Right hindlimb (tissue), 1 donor: ENCODE results near the gene MAN2B1.
A peak's percentile ranks its signal among the peaks of the same experiment; 100 is the strongest.
"Not testable (repeated sequence)": the region's sequence is repeated elsewhere in the genome, so short reads cannot be mapped to it uniquely, and the experiment has no call there.

Experiments
- DNase-seq: peaks from one replicate; pipeline ENCODE4 v3.0.0-alpha.2; 2018

MAN2B1 gene

DNA sequence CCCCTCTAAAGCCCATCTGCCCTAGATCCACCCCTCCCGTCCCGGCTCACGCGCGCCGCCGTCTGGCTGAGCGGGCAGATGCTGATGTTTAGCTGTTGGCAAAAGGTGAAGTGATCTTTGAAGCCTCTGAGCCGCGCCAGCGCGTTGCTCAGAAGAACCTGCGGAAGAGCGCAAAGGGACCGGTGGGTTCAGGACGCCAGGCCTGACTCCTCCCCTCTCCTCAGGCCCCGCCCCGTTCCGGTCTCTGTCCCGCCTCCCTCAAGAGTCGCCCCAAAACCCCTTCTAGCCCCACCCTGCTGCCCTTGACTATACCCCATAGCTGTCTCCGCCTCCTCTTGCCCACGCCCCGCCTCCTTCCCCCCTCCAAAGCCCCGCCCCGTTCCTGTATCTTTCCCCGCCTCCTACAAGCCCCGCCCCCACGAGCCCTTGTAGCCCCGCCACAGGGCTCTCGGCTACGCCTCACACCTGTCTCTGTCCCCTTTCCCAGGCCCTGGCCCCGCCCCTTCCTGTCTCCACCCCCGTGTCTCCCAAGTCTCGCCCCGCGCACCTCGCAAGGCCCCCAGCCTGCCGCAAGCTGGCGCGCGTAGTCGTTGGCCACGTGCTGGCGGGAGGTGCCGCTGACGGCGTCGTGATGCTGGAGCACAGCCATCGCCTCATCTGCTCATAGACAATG lies 9.5 kb downstream of the MAN2B1 start:
- DNase-seq, result no peak

DNA sequence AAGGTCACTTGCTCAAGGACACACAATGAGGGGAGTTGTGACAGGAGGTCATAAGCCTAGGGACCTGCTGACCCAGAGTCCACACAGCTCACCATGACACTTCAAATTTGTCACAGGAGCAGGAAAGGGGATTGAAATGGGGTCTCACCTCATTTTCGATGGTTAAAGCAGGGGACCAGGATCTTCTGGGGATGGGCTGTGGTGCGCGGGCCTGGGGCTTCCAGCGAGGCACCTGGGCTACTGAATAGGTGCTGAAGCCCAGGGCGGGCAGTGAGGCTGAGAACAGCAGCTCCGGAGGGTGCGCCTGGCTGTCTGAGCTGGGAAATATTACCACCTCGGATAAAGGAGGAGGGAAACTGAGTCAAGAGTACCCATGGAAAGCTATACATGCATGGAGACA lies 11.0 kb downstream of the MAN2B1 start:
- DNase-seq, result no peak

DNA sequence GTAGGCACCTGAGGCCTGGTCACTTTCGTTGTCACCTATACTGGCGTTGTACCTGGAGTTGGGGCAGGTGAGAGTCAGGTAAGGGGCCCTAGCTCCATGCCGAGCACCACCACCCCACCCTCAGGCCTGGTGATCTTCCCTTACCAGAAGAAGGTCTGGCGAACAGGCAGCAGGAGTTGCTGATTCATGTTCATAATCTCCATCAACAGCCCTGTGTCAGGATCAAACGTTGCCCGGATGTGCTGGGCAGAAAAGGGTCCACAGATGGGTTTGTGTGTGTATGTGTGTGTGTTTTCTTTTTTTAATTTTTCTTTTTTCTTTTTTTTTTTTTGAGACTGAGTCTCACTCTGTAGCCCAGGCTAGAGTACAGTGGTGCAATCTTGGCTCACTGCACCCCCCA lies 14.3 kb downstream of the MAN2B1 start:
- DNase-seq, result no peak

DNA sequence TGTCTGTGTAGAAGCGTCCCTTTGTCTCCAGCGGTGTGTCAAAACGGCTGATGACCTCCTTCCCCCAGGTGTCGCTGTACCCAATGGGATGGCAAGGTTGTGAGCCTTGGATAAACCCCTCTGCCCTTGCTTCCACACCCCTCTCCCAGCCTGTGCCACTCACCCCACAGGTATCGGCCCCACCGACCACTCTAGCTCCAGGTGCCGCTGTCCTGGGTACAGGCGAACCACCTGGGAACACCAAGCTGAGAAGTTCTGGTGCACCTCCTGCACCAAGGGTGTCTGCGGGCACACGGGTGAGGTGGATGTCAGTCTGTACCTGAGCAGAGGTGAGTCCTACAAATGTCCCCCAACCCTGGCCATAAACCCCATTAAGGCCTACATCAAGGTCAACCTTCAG lies 16.6 kb downstream of the MAN2B1 start:
- DNase-seq, result no peak

DNA sequence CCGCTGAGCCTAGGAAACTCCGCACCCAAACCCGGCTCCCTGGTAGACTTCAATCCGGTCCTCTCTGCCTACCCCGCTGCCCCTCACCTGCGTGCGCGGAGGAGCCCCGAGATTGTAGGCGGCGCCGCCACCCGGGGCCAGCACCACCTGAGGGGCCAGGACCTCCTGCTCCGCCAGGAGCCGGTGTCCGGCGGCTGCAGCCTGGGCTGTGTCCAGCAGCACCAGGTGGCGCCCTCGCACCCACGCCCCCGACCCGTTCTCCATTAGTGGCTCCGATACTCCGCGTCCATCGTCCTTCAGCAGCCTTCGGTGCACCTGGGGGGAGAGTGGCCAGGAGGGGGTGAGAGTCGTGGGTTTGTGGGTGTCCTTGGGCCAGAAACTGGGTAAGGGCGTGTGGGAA lies 18.5 kb downstream of the MAN2B1 start:
- no peak for DNase-seq

DNA sequence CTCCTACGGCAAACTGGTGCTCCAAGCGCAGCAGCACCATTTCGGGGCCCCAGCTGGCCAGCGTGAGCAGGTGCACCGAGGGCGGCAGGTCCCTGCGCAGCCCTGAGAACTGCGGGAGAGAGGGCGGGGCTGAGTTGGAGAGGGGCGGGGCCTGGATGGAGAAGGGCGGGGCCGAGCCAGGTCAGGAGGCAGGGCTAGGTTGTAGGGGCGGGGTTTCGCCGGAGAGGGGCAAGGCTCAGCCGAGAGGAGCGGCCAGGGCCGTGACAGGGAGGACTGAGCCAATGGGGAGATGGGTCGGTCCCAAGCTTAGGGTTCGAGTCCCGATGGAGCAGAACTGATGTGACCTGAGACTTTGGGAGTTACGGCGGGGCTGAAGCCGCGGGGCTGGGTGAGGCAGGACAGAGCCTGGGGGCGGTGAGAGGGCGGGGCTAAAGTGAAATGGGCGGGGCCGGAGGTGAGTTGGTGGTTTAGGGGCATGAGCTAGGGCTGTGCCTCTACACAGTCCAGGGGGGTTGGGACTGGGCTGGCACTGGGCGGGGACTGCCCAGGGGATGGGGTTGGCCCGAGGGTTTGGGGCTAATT lies 19.0 kb downstream of the MAN2B1 start:
- DNase-seq, result peak; percentile 33

DNA sequence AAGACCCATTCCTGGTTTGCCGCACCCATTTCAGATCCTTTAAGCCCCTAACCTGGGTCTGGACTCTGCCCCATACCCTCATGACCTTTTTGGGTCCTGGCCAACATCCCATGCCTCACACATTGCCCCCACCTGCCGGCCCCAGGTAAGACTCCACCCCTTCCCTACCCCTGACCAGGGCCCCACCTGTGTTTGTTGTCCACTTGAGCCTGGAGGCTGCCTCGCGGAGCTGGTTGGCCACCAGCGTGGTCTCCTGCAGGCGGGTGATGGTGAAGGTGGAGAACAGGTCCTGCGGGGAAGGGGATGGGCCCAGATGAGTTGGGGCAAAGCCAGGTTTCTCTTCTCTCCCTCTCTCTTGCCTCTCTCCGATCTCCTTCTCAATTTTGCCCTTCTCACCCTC lies 19.5 kb downstream of the MAN2B1 start:
- DNase-seq, result no peak

DNA sequence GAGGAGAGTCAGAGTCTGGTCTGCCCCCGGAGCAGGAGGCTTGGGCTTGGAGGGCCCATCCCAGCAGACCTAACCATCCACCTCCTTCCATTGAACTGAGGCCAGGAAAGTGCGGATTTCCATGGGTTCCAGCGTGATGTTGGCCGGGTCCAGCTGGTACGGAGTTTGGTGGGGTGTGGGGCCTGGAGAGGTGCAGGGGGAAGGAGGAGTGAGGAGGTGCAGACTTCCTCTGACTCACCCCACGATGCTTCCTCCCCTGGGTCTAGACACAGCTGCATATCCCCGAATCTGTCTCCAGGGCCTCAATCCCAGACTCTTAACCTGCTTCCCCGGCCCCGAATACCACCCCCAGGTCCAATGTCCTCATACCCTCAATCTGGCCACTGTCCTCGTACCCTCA lies 20.0 kb downstream of the MAN2B1 start:
- no peak for DNase-seq

DNA sequence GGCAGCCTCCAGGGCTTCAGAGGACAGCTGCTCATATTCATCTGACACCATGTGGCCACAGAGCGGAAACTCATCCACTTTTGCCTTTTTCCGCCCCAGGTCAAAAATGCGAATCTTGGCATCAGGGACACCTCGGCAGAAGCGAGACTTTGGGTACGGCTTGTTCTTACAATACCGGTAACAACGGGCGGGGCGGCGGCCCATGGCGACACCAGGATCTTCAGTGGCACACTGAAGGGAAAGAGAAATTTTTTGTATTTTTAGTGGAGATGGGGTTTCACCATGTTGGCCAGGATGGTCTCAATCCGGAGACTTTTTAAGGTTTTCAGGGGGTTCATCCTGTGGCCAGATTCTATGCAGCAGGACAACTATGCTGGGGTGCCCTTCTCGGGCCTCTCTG lies 22.8 kb downstream of the MAN2B1 start:
- not testable (repeated sequence) for DNase-seq

DNA sequence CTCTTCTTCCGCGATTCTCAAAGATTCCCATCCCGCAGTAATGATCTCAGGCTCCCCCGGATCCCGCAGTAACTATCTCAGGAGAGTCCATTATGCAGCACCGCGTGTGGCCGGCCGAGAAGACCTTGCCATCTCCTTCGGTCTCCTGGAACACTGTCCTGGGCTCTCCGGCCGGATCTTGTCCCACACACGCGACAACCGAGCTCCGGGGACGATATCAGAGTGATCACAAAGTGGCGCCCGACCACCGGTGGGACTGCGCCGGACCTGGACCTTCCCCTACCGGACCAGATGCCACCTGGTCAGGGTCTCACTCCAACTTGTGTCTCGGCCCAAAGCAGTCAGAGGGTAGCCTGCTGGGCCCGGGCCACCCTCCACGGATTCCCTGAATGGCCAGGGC lies 24.0 kb downstream of the MAN2B1 start:
- DNase-seq, result no peak

DNA sequence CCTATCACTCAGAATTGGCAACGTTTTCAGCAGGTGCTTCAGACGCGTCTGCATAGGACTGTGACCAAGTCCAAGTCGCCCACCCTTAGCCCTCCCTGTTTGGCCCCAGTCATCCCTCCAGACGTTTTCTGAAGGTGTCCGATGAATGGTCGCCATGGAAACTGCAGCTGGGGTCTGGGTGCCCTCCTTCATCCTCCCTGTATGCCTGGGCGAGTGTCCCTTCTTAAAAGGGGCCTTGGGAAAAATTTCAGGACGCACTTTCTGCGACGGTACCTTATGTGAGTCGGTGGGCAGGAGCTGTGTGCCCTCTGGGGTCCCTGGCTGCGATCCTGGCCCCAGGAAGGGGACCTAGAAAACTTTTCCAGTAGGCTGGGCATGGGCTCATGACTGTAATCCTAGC lies 25.1 kb downstream of the MAN2B1 start:
- DNase-seq, result no peak

DNA sequence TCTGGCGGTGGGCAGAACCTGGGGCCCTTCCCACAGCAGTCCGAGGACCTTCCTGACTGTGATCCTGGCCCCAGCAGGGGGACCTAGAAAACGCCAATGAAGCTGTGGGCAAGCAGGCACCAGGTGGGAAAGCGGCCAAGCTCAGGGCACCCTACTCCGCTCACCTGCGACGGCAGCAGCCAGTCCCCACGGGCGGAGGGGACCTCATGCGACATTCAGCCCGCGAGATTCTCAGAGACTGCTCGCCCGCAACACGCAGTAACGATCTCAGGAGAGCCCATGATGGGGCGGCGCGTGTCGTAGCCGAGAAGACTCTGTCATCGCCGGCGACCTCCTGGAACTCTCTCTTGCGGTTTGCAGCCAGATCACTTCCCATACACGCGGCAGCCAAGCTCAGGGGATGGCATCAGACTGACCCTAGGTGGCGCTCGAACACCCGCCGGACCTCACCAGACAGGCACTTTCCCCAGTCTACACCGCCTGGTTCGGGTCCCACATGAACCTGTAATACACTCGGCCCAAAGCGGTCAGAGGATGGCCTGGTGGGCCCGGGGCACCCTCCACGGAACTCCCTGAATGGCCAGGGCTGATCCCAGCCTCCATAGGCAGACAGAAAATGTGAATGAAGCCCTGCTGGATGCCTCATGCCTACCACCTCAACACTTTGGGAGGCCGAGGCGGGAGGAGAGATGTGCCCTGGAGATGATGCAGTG lies 26.5 kb downstream of the MAN2B1 start:
- DNase-seq, result peak; percentile 83

DNA sequence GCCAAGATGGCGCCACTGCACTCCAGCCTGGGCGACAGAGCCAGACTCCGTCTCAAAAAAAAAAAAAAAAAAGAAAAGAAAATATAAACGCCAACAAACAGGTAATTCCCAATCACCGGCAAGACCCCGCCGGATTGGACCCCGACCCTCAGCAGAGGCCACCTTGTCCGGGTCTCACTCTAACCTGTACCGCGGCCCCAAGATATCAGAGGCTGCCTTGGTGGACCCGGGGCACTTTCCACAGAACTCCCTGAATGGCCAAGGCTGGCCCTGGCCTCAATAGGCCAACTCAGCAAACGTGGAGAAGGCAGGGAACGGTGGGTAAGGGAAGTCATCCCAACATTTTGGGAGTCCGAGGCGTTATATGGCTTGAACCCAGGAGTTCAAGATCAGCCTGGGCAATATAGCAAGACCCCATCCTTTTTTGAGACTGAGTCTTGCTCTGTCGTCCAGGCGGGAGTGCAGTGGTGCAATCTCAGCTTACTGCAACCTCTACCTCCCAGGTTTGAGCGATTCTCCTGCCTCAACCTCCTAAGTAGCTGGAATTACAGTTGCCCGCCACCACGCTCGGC lies 27.8 kb downstream of the MAN2B1 start:
- DNase-seq, result no peak

DNA sequence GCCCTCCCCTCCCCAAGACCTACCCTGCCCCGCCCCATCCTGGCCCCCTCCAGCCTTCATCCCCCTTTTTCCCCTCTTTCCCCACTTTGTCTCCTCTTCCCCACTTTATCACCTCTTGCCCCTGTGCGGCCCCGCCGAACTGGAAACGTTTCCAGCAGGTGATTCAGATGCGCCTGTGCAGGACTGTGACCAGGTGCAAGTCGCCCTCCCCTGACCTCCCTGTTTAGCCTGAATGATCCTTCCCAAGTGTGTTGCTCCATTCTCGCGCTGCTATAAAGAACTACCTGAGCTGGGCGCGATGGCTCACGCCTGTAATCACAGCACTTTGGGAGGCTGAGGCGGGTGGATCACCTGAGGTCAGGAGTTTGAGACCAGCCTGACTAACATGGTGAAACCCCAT lies 29.9 kb downstream of the MAN2B1 start:
- DNase-seq, result no peak

DNA sequence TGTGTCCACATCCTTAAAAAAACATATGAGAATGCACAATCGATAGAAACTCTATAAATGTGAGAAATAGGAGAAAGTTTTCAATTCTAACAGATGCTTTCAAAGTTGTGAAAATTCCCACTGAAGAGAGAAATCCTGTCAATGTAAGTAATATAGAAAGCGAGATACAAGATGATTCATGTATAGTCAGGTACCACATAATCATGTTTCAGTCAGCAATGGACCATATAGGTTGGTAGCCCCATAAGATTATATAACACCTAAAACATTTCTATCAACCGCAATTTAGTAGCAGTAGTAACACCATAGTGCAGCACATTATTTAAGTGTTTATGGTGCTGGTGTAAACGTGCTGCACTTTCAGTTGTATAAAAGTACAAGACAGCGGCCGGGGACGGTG lies 37.3 kb downstream of the MAN2B1 start:
- no peak for DNase-seq

DNA sequence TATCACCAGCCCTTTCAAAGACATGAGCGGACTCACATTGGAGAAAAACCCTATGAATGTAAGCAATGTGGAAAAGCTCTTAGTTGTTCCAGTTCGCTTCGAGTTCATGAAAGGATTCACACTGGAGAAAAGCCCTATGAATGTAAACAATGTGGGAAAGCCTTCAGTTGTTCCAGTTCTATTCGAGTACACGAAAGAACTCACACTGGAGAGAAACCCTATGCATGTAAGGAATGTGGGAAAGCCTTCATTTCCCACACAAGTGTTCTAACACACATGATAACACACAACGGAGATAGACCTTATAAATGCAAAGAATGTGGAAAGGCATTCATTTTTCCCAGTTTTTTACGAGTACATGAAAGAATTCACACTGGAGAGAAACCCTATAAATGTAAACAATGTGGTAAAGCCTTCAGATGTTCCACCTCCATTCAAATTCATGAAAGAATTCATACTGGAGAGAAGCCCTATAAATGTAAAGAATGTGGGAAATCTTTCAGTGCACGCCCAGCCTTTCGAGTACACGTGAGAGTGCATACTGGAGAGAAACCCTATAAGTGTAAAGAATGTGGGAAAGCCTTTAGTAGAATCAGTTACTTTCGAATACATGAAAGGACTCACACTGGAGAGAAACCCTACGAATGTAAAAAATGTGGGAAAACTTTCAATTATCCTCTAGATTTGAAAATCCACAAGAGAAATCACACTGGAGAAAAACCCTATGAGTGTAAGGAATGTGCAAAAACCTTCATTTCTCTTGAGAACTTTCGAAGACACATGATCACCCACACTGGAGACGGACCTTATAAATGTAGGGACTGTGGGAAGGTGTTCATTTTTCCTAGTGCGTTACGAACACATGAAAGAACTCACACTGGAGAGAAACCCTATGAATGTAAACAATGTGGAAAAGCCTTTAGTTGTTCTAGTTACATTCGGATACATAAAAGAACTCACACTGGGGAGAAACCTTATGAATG lies 38.2 kb downstream of the MAN2B1 start:
- no peak for DNase-seq

DNA sequence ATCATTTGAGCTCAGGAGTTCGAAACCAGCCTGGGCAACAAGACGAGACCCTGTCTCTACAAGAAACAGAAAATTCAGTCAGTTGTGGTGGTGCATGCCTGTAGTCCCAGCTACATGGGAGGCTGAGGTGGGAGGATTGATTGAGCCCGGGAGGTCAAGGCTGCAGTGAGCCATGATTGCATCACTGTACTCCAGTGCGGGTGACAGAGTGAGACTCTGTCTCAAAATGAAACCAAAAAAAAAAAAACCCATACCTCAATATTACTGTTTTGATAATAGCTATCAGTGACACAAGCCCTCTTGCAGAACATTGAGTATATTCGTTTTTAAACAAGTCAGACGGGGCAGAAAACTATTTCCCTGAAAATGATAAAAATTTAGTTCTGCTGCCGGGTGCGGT lies 39.6 kb downstream of the MAN2B1 start:
- no peak for DNase-seq

DNA sequence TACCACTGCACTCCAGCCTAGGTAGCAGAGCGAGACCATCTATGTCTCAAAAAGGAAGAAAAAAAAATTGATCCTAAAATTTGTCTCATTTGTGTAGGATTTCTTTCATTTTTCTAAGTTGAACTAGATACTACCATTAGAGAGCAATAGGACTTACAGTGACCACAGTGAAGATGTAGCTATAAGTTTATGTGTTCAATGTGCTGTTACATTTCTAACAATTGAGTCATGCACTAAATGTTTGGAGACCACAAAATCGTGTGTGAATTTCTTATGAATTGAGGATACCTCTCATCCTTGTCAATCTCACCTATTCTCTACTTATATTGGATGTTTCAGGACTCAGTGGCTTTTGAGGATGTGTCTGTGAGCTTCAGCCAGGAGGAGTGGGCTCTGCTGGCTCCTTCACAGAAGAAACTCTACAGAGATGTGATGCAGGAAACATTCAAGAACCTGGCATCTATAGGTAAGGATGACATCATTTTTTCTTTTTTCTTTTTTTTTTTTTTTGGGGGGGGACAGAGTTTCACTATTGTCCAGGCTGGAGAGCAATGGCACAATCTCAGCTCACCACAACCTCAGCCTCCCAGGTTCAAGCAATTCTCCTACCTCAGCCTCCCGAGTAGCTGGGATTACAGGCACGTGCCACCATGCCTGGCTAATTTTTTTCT lies 43.0 kb downstream of the MAN2B1 start:
- DNase-seq, result no peak

DNA sequence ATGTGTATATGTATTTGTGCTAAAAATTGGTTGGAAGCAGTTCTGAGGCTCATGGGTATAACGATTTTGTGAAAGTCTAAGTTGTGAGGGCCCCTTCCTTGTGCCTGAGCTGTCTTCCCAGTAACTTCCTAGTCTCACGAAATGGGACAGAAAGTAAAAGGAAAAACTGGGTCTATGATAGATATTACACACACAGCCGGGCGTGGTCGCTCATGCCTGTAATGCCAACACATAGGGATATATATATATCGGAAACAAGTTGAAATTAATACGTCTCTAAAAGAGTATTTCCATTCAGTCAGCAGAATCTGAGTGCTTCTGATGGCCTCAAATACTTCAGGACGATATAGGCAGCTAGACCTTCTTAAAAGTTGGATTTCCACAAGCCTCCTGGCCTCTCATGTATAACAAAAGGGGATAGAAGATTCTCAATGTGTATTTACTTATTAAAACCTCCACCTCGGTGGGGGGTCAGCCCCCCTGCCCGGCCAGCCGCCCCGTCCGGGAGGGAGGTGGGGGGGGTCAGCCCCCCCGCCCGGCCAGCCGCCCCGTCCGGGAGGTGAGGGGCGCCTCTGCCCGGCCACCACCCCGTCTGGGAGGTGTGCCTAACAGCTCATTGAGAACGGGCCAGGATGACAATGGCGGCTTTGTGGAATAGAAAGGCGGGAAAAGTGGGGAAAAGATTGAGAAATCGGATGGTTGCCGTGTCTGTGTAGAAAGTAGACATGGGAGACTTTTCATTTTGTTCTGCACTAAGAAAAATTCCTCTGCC lies 45.1 kb downstream of the MAN2B1 start:
- DNase-seq, result not testable (repeated sequence)

DNA sequence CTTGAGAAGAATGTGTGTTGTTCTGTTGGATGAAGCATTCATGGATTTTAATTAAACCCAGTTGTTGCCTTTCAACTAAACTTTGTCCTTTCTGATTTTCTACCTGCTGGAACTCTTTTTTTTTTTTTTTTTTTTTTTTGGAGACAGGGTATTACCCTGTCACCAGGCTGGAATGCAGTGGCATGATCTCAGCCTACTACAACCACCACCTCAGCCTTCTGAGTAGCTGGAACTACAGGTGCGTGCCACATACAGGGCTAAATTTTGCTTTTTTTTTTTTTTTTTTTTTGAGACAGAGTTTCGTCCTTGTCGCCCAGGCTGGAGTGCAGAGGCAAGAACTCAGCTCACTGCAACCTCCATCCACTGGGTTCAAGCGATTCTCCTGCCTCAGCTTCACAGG lies 48.9 kb downstream of the MAN2B1 start:
- DNase-seq, result no peak

DNA sequence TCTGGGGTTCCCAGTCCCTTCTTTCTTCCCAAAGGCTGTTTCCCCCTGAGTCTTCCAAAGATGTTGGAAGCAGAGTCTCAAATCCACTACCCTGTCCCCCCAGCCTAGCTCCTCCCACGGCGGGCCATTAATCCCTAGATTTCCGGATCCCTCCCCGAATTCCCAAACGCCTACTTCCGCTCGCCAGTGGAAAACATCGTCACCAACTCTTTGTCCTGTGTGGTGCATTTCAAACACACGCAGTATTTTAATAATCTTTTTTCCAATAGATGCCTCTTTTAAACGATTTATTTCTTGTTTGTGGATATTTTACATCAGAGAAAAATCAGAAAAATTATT lies 55.2 kb downstream of the MAN2B1 start:
- DNase-seq, result peak; percentile 90
